ENCODE measurements around the gene MEGF10.

Gene MEGF10

GRCh38 chr5:127275641-127276193, 14.9 kb upstream of the MEGF10 start:
- TF ChIP-seq CTCF (IDR thresholded peaks at IDR 0.05; ENCODE audit: insufficient read depth, low read depth, low read length, missing control alignments): no peak

GRCh38 chr5:127280491-127281220, 9.9 kb upstream of the MEGF10 start:
- peak; percentile 27 for TF ChIP-seq CTCF (IDR thresholded peaks at IDR 0.05; ENCODE audit: insufficient read depth, low read depth, low read length, missing control alignments)
- no peak overlapping the region for H3K4me3 ChIP-seq (ENCODE audit: low read length)
- DNase-seq (ENCODE audit: low read depth): no peak

More at GRCh38 chr5:127275641-127276193, 14.9 kb upstream of the MEGF10 start:
- H3K4me3 ChIP-seq (ENCODE audit: low read length): no peak overlapping the region
- no peak for DNase-seq (ENCODE audit: low read depth)

- DNase-seq (ENCODE audit: low read depth): no peak
- TF ChIP-seq CTCF (IDR thresholded peaks at IDR 0.05; ENCODE audit: insufficient read depth, low read depth, low read length, missing control alignments): no peak
- no peak overlapping the region for H3K4me3 ChIP-seq (ENCODE audit: low read length)
These were observed 9.0 kb upstream of the MEGF10 start for GRCh38 chr5:127281609-127282008.

- DNase-seq (ENCODE audit: low read depth): no peak
- no peak for TF ChIP-seq CTCF (IDR thresholded peaks at IDR 0.05; ENCODE audit: insufficient read depth, low read depth, low read length, missing control alignments)
- H3K4me3 ChIP-seq (ENCODE audit: low read length): no peak overlapping the region
These were observed 1.9 kb upstream of the MEGF10 start for GRCh38 chr5:127288676-127289075.

- H3K4me3 ChIP-seq (ENCODE audit: low read length): no peak overlapping the region
- no peak for TF ChIP-seq CTCF (IDR thresholded peaks at IDR 0.05; ENCODE audit: insufficient read depth, low read depth, low read length, missing control alignments)
- DNase-seq (ENCODE audit: low read depth): no peak
These were observed 524 bp downstream of the MEGF10 start for GRCh38 chr5:127290946-127291693.

GRCh38 chr5:127292030-127292735, 1.6 kb downstream of the MEGF10 start:
- no peak for TF ChIP-seq CTCF (IDR thresholded peaks at IDR 0.05; ENCODE audit: insufficient read depth, low read depth, low read length, missing control alignments)
- no peak for DNase-seq (ENCODE audit: low read depth)
- H3K4me3 ChIP-seq (ENCODE audit: low read length): no peak overlapping the region

Data from epithelial cell of esophagus (primary cell).